ENCODE results near the gene GREB1L. TPM values are rescaled to one million over a fixed set of nuclear protein-coding genes. Genes with fewer than 3 reads are reported as not detected.

Gene GREB1L
- total and polyA plus RNA-seq, 2 donors (not counting 1 experiment from before 2014, with no cell fraction given) = not detected

DNA sequence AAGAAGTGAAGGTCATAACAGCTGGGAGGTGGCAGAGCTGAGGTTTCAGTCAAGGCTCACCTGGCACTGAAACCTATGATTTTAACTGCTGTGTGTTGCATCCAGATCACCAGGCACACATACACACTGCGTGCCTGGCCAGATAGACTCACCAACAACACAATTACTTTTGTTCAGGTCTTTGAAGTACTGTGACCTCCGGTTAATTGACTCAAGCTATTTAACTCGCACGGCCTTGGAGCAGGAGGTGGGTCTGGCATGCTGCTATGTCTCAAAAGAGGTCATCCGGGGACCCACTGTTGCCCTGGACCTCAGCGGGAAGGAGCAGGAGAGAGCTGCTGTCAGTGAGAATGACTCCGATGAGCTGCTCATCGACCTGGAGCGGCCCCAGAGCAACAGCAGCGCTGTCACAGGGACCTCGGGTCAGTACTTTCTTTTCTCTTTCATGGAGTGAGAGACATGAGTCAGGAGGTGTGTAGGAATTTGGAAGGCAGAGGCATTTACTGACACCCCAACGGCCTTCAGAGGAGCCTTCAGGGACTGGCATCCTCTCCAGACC, 254.3 kb downstream of the GREB1L start:
- TF ChIP-seq EZH2 (IDR thresholded peaks at IDR 0.05; ENCODE audit: borderline replicate concordance, insufficient read depth, low read depth, low read length, poor library complexity, severe bottlenecking) = no peak
- TF ChIP-seq, protein P1, sequence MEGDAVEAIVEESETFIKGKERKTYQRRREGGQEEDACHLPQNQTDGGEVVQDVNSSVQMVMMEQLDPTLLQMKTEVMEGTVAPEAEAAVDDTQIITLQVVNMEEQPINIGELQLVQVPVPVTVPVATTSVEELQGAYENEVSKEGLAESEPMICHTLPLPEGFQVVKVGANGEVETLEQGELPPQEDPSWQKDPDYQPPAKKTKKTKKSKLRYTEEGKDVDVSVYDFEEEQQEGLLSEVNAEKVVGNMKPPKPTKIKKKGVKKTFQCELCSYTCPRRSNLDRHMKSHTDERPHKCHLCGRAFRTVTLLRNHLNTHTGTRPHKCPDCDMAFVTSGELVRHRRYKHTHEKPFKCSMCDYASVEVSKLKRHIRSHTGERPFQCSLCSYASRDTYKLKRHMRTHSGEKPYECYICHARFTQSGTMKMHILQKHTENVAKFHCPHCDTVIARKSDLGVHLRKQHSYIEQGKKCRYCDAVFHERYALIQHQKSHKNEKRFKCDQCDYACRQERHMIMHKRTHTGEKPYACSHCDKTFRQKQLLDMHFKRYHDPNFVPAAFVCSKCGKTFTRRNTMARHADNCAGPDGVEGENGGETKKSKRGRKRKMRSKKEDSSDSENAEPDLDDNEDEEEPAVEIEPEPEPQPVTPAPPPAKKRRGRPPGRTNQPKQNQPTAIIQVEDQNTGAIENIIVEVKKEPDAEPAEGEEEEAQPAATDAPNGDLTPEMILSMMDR (IDR thresholded peaks at IDR 0.05) = no peak
- Histone ChIP-seq H3K4me3 (ENCODE audit: control extremely low read depth in 1 of 5, extremely low read depth in 1 of 5, insufficient read depth in 1 of 5, low read depth in 2 of 5, low read length in 4 of 5) (no peak overlapping the region), H3K4me2 (replicated peaks; ENCODE audit: low read depth, low read length, poor library complexity, severe bottlenecking) (no peak overlapping the region), H4K20me1 (ENCODE audit: control insufficient read depth, insufficient read depth, low read length, poor library complexity, severe bottlenecking) (no peaks in the 10 kb centered on the region), H3K4me1 (ENCODE audit: control insufficient read depth in 2 of 2, insufficient read depth in 2 of 2, low read length in 2 of 2) (no peaks in the 10 kb centered on the region), H3K27me3 (replicated peaks in 1 of 4; ENCODE audit: control extremely low read depth in 1 of 4, control insufficient read depth in 3 of 4, insufficient read depth in 4 of 4, low read length in 3 of 4) (no peaks in the 10 kb centered on the region), H3K27ac (ENCODE audit: low read length in 2 of 2) (no peak overlapping the region), H3K79me2 (ENCODE audit: control insufficient read depth, insufficient read depth, low read length) (no peaks in the 10 kb centered on the region), H3K9ac (ENCODE audit: low read length) (no peak overlapping the region), H3K36me3 (replicated peaks in 1 of 2; ENCODE audit: control extremely low read depth in 1 of 2, control insufficient read depth in 1 of 2, extremely low read depth in 1 of 2, insufficient read depth in 2 of 2, low read length in 1 of 2) (no peaks in the 10 kb centered on the region), H2AFZ (ENCODE audit: insufficient read depth, low read depth, low read length, poor library complexity, severe bottlenecking) (no peak overlapping the region), H3K9me3 (ENCODE audit: control extremely low read depth in 1 of 3, control insufficient read depth in 2 of 3, insufficient read depth in 1 of 3, low read length in 2 of 3) (no peaks in the 10 kb centered on the region)
- Mint-ChIP-seq H3K27me3 (no peaks in the 10 kb centered on the region), H3K4me3 (no peak overlapping the region), H3K4me1 (no peaks in the 10 kb centered on the region), H3K27ac (no peak overlapping the region), H3K9me3 (ENCODE audit: insufficient read depth) (no peaks in the 10 kb centered on the region)
- intact Hi-C loops (cut with micrococcal nuclease) = no loop called here
- DNase-seq = no peak
- WGBS (ENCODE audit: insufficient coverage) = 97% methylated on average over 12 of the region's 12 CpGs
- CTCF ChIA-PET = interaction anchor here (1.0 kb wide), 1 partner anchor 459 kb away, joined by 3 read pairs; no protein-coding TSS in a partner anchor
- ATAC-seq (ENCODE audit: low read depth) = no peak
- POLR2A ChIA-PET = no interaction called here

DNA sequence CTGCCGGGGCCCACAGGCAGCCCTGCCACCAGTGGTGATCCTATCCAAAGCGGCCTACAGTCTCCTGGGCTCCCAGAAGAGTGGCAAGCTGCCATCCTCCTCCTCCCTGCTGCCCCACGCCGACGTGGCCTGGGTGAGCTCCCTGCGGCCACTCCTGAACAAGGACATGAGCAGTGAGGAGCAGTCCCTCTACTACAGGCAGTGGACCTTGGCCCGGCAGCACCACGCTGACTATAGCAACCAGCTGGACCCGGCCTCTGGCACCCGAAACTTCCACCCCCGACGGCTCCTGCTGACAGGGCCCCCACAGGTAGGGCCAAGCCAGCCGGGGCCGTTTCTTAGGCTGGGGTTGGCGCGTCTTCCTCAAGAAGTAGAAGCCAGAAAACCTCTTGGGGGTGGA, 258.0 kb downstream of the GREB1L start:
- H4K20me1 ChIP-seq (ENCODE audit: control insufficient read depth, insufficient read depth, low read length, poor library complexity, severe bottlenecking) = no peaks in the 10 kb centered on the region
- no peak overlapping the region for H2AFZ ChIP-seq (ENCODE audit: insufficient read depth, low read depth, low read length, poor library complexity, severe bottlenecking)
- H3K4me3 ChIP-seq (ENCODE audit: control extremely low read depth in 1 of 5, extremely low read depth in 1 of 5, insufficient read depth in 1 of 5, low read depth in 2 of 5, low read length in 4 of 5) = no peak overlapping the region
- no peaks in the 10 kb centered on the region for H3K9me3 Mint-ChIP-seq (ENCODE audit: insufficient read depth)
- no peak overlapping the region for H3K4me2 ChIP-seq (replicated peaks; ENCODE audit: low read depth, low read length, poor library complexity, severe bottlenecking)
- no peaks in the 10 kb centered on the region for H3K4me1 ChIP-seq (ENCODE audit: control insufficient read depth in 2 of 2, insufficient read depth in 2 of 2, low read length in 2 of 2)
- H3K27ac ChIP-seq (ENCODE audit: low read length in 2 of 2) = no peak overlapping the region
- no peaks in the 10 kb centered on the region for H3K9me3 ChIP-seq (ENCODE audit: control extremely low read depth in 1 of 3, control insufficient read depth in 2 of 3, insufficient read depth in 1 of 3, low read length in 2 of 3)
- H3K27me3 Mint-ChIP-seq = no peaks in the 10 kb centered on the region
- no peak for TF ChIP-seq EZH2 (IDR thresholded peaks at IDR 0.05; ENCODE audit: borderline replicate concordance, insufficient read depth, low read depth, low read length, poor library complexity, severe bottlenecking)
- TF ChIP-seq, protein P1 (IDR thresholded peaks at IDR 0.05) = no peak
- no peak overlapping the region for H3K4me3 Mint-ChIP-seq
- intact Hi-C loops (cut with micrococcal nuclease) = no loop called here
- H3K36me3 ChIP-seq (replicated peaks in 1 of 2; ENCODE audit: control extremely low read depth in 1 of 2, control insufficient read depth in 1 of 2, extremely low read depth in 1 of 2, insufficient read depth in 2 of 2, low read length in 1 of 2) = no peaks in the 10 kb centered on the region
- POLR2A ChIA-PET = no interaction called here
- CTCF ChIA-PET = no interaction called here
- no peak for ATAC-seq (ENCODE audit: low read depth)
- H3K9ac ChIP-seq (ENCODE audit: low read length) = no peak overlapping the region
- 87% methylated on average over 14 of the region's 16 CpGs for WGBS (ENCODE audit: insufficient coverage)
- H3K79me2 ChIP-seq (ENCODE audit: control insufficient read depth, insufficient read depth, low read length) = no peaks in the 10 kb centered on the region
- H3K4me1 Mint-ChIP-seq = no peaks in the 10 kb centered on the region
- no peaks in the 10 kb centered on the region for H3K27me3 ChIP-seq (replicated peaks in 1 of 4; ENCODE audit: control extremely low read depth in 1 of 4, control insufficient read depth in 3 of 4, insufficient read depth in 4 of 4, low read length in 3 of 4)
- H3K27ac Mint-ChIP-seq = no peak overlapping the region
- no peak for DNase-seq

All from B cell (primary cell).